MM.1S (cell line): ENCODE results near the gene CRYBA2.

ENCODE experiments used
- DNase-seq: peaks from one replicate; pipeline ENCODE4 v3.0.0-alpha.2; 2015
- H2AFZ ChIP-seq: fragments of 300-600 bp; sonication (generic); 2 replicates; pipeline ENCODE4 v1.6.0; 2016; ENCODE audit warnings: antibody characterized with exemption, low read length
- H3F3A ChIP-seq: fragments of 300-600 bp; sonication (generic); 2 replicates; pipeline ENCODE4 v1.6.1; 2016; ENCODE audit warnings: mild to moderate bottlenecking, antibody characterized with exemption, low read length, moderate library complexity, mixed read lengths; ENCODE audit not compliant: insufficient read depth
- H3K27ac ChIP-seq: fragments of 300-600 bp; sonication (generic); 2 replicates; pipeline ENCODE4 v1.5.1; 2016; ENCODE audit warnings: mild to moderate bottlenecking, low read length
- H3K27me3 ChIP-seq: fragments of 300-600 bp; sonication (generic); replicated peaks from 2 replicates; pipeline ENCODE4 v1.6.0; 2016; ENCODE audit warnings: low read length; ENCODE audit not compliant: insufficient read depth
- H3K36me3 ChIP-seq: fragments of 300-600 bp; sonication (generic); replicated peaks from 2 replicates; pipeline ENCODE4 v1.6.1; 2016; ENCODE audit warnings: mild to moderate bottlenecking, low read length, mixed read lengths; ENCODE audit not compliant: insufficient read depth
- H3K4me1 ChIP-seq: fragments of 300-600 bp; sonication (generic); 2 replicates; pipeline ENCODE4 v1.6.1; 2016; ENCODE audit warnings: low read length, mixed read lengths
- H3K4me2 ChIP-seq: fragments of 300-600 bp; sonication (generic); 2 replicates; pipeline ENCODE4 v1.6.0; 2016; ENCODE audit warnings: low read depth, low read length
- H3K4me3 ChIP-seq: fragments of 300-600 bp; sonication (generic); 2 replicates; pipeline ENCODE4 v1.5.1; 2016; ENCODE audit warnings: low read length, mixed read lengths
- H3K79me2 ChIP-seq: fragments of 300-600 bp; sonication (generic); 2 replicates; pipeline ENCODE4 v1.6.1; 2016; ENCODE audit warnings: mixed run types, low read length, mixed read lengths
- H3K9ac ChIP-seq: fragments of 300-600 bp; sonication (generic); 2 replicates; pipeline ENCODE4 v1.6.1; 2016; ENCODE audit warnings: low read length, mixed read lengths
- H3K9me2 ChIP-seq: fragments of 300-600 bp; sonication (generic); replicated peaks from 2 replicates; pipeline ENCODE4 v1.6.1; 2016; ENCODE audit warnings: mild to moderate bottlenecking, low read length, mixed read lengths; ENCODE audit not compliant: insufficient read depth
- H3K9me3 ChIP-seq: fragments of 300-600 bp; sonication (generic); replicated peaks from 2 replicates; pipeline ENCODE4 v1.6.1; 2016; ENCODE audit warnings: mild to moderate bottlenecking, low read length, mixed read lengths; ENCODE audit not compliant: insufficient read depth
- H4K20me1 ChIP-seq: fragments of 300-600 bp; sonication (generic); 2 replicates; pipeline ENCODE4 v1.6.1; 2016; ENCODE audit warnings: mild to moderate bottlenecking, low read length, moderate library complexity, mixed read lengths; ENCODE audit not compliant: insufficient read depth
- EZH2 ChIP-seq: fragments of 300-600 bp; sonication (generic); optimal IDR thresholded peaks from 2 replicates; pipeline ENCODE3; 2017; ENCODE audit warnings: low read depth, mild to moderate bottlenecking, antibody characterized with exemption, low read length, mixed read lengths
- EZH2phosphoT487 ChIP-seq: fragments of 300-600 bp; sonication (generic); IDR thresholded peaks from 2 replicates; pipeline ENCODE4 v1.6.1; 2018; ENCODE audit warnings: antibody characterized with exemption, low read length
- TF ChIP-seq, protein P1 (sequence below): fragments of 300-600 bp; sonication (generic); IDR thresholded peaks from 2 replicates; pipeline ENCODE4 v1.5.1; 2016; ENCODE audit warnings: antibody characterized with exemption, low read length, mixed read lengths

CRYBA2 gene

DNA sequence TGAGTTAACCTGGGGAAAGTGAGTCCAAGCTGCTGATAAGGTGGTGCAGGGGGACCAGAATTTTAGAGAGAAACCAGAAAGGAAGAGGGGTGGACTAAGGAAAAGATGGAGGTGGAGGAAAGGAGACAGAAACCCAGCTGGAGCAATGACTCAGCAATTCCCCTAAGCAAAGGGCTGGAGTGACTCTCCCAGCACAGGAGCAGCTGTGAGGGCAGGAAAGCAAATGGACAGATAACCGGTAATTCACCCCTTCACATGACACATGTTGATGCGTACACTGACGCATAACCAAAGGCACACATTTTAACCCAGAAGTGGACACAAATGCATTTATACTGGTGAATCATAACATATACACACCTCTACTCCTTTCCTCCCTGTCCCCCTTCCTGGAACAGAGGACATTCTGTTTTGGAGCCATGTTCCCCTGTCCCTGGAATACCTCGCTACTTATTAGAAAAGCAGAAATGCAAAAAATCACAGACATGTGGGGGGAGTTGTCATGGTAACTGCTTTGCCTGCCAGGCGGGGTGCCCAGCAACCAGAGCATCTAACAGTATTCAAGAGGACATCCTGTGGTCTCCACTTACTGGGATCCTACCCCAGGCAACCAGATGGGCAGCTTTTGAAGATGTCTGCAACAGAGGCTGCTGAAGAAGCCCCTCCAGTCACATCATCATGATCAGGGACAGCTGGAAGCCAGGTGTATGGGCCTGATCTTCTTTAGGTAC is 29.0 kb downstream of the CRYBA2 start:
- H3K27me3 ChIP-seq, result peaks cover 64% of the 10 kb centered on the region
- no peaks in the 10 kb centered on the region for H3K79me2 ChIP-seq
- H2AFZ ChIP-seq, result no peak overlapping the region
- H3K36me3 ChIP-seq, result no peaks in the 10 kb centered on the region
- no peak overlapping the region for H3K4me3 ChIP-seq
- no peak overlapping the region for H3K27ac ChIP-seq
- no peak overlapping the region for H3K9ac ChIP-seq
- no peaks in the 10 kb centered on the region for H3K9me3 ChIP-seq
- H4K20me1 ChIP-seq, result no peaks in the 10 kb centered on the region
- no peaks in the 10 kb centered on the region for H3K9me2 ChIP-seq
- TF ChIP-seq EZH2, result no peak
- TF ChIP-seq, protein P1, sequence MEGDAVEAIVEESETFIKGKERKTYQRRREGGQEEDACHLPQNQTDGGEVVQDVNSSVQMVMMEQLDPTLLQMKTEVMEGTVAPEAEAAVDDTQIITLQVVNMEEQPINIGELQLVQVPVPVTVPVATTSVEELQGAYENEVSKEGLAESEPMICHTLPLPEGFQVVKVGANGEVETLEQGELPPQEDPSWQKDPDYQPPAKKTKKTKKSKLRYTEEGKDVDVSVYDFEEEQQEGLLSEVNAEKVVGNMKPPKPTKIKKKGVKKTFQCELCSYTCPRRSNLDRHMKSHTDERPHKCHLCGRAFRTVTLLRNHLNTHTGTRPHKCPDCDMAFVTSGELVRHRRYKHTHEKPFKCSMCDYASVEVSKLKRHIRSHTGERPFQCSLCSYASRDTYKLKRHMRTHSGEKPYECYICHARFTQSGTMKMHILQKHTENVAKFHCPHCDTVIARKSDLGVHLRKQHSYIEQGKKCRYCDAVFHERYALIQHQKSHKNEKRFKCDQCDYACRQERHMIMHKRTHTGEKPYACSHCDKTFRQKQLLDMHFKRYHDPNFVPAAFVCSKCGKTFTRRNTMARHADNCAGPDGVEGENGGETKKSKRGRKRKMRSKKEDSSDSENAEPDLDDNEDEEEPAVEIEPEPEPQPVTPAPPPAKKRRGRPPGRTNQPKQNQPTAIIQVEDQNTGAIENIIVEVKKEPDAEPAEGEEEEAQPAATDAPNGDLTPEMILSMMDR, result no peak
- no peak for TF ChIP-seq EZH2phosphoT487
- H3F3A ChIP-seq, result no peaks in the 10 kb centered on the region
- no peaks in the 10 kb centered on the region for H3K4me1 ChIP-seq
- H3K4me2 ChIP-seq, result no peak overlapping the region
- no peak for DNase-seq

DNA sequence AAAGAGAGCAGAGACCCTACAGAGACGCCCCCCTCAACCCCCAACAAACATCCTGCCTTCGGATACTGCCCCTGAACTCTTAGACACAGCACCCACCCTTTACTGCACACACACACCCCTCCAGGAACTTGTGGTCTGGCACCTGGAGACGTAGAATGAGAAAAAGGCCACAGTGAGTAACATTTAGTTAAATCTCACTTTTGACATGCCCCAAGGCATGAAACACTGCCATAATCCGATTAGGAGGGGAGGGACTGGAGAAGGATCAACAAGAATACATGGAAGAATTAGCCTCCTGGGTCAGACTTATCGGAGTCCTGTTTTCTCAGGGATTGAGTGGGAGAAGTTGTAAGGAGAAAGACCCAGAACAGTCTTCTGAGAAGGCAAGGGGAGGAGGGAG is 29.6 kb downstream of the CRYBA2 start:
- Histone ChIP-seq H3K4me3 (no peak overlapping the region), H3K4me2 (no peak overlapping the region), H3K27ac (no peak overlapping the region), H2AFZ (no peak overlapping the region), H3K36me3 (no peaks in the 10 kb centered on the region), H4K20me1 (no peaks in the 10 kb centered on the region), H3K27me3 (peaks cover 68% of the 10 kb centered on the region), H3F3A (no peaks in the 10 kb centered on the region), H3K79me2 (no peaks in the 10 kb centered on the region), H3K4me1 (no peaks in the 10 kb centered on the region), H3K9me2 (no peaks in the 10 kb centered on the region), H3K9ac (no peak overlapping the region), H3K9me3 (no peaks in the 10 kb centered on the region)
- no peak for TF ChIP-seq EZH2
- TF ChIP-seq EZH2phosphoT487, result no peak
- TF ChIP-seq, protein P1, result no peak
- no peak for DNase-seq

DNA sequence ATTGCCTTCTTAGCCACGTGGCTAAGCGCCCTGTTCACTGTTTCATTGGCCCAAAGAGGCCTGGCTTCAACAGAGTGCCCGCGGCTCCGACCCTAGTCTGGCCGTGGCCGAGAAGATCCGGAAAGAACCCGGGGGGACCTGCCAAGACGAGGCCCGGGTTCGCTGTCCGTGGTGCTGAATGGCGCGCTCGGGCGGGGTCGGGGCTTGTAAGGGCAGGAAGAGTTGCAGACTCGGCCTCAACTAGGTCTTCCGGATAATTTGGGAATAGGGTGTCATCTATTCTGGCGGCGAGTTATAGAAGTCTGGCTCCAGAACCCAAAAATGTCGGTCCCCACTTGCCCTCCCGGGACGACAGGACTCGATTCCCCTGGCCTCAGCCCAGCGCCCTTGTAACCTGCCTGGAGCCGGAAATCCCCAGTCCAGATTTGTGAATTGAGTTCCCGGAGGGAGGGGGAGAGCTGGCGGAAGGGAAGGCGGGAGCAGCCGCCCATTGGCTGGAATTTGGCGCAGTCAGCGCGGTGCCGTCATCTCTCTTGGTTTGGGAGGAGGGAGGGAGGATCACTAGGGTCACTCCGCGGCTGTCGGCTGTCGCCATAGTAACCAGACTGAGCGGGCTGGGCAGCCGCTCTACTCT is 30.2 kb downstream of the CRYBA2 start:
- no peak overlapping the region for H3K9ac ChIP-seq
- no peaks in the 10 kb centered on the region for H4K20me1 ChIP-seq
- no peak overlapping the region for H3K4me3 ChIP-seq
- H2AFZ ChIP-seq, result no peak overlapping the region
- H3K9me2 ChIP-seq, result no peaks in the 10 kb centered on the region
- H3K36me3 ChIP-seq, result no peaks in the 10 kb centered on the region
- no peak for TF ChIP-seq EZH2
- TF ChIP-seq EZH2phosphoT487, result no peak
- TF ChIP-seq, protein P1, result no peak
- no peaks in the 10 kb centered on the region for H3F3A ChIP-seq
- DNase-seq, result peak; percentile 52
- no peaks in the 10 kb centered on the region for H3K79me2 ChIP-seq
- H3K27me3 ChIP-seq, result peaks cover 67% of the 10 kb centered on the region
- no peaks in the 10 kb centered on the region for H3K4me1 ChIP-seq
- H3K4me2 ChIP-seq, result no peak overlapping the region
- H3K27ac ChIP-seq, result no peak overlapping the region
- H3K9me3 ChIP-seq, result no peaks in the 10 kb centered on the region
